DOHH2 (cell line): Measurements from ENCODE around the gene XCL2.

Experiments used
- CTCF ChIP-seq: fragments of 200-600 bp; sonication (generic); IDR thresholded peaks from one replicate; pipeline ENCODE4 v1.5.1; 2014; ENCODE audit warnings: antibody characterized with exemption, mild to moderate bottlenecking, low read depth, low read length; ENCODE audit not compliant: poor library complexity, severe bottlenecking
- EZH2phosphoT487 ChIP-seq: fragments of 200-600 bp; sonication (generic); IDR thresholded peaks from 2 replicates; pipeline ENCODE4 v1.6.1; 2017; ENCODE audit warnings: borderline replicate concordance, mild to moderate bottlenecking, antibody characterized with exemption, low read length, moderate library complexity, mixed read lengths

GRCh38 chr1:168498956-168499687 lies 44.7 kb downstream of the XCL2 start:
- no peak for TF ChIP-seq CTCF
- TF ChIP-seq EZH2phosphoT487 = no peak
